Measurements from ENCODE around the gene SLC23A3. TPM values are rescaled to one million over a fixed set of nuclear protein-coding genes. Genes with fewer than 3 reads are reported as not detected.
A peak's percentile ranks its signal among the peaks of the same experiment; 100 is the strongest.

Gene SLC23A3
- polyA plus RNA-seq, 3 donors = 1.1 TPM; not detected in 2

DNA sequence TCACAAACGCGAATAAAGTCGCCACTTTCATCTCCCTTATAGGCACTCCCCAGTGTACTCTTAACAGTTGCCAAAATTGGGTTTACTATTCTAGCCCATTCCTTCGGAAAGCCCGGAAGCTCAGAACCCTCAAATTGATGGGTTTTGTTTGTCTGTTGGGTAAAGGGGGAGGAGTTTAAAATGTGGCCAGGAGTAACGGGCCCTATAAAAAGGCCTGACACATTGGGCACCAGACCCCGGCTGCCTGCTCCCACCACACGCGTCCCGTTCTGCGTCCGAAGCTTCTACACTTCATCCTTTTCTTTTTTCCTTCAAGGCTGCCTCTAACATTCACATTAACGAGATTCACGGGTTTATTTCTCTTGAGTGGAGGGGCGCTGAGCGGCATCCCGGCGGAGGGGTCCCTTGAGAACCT is 10.1 kb downstream of the SLC23A3 start:
- H3K4me3 ChIP-seq (replicated peaks in 1 of 3; ENCODE audit: low read depth in 2 of 3, low read length in 3 of 3) = peak overlapping the region in 2 of 3 experiments; percentile 80 to 87
- no peaks in the 10 kb centered on the region for H3K27me3 ChIP-seq (ENCODE audit: control insufficient read depth in 2 of 2, insufficient read depth in 2 of 2, low read length in 2 of 2)
- H3K4me3 Mint-ChIP-seq = peak overlapping the region; percentile 93
- no peak for TF ChIP-seq CTCF (IDR thresholded peaks at IDR 0.05)
- H3K4me1 ChIP-seq (ENCODE audit: control insufficient read depth in 1 of 2, insufficient read depth in 2 of 2, low read length in 2 of 2) = peaks cover 15 to 18% of the 10 kb centered on the region in 2 donors
- no peaks in the 10 kb centered on the region for H3K9me3 ChIP-seq (replicated peaks in 1 of 2; ENCODE audit: control insufficient read depth in 1 of 2, insufficient read depth in 1 of 2, low read length in 2 of 2)
- WGBS (ENCODE audit: insufficient coverage) = 10% methylated on average over 7 of the region's 18 CpGs
- H3K27me3 Mint-ChIP-seq (ENCODE audit: low read depth in 3 of 3) = peaks cover 0 to 4% (median 2%) of the 10 kb centered on the region in 3 donors
- H4K20me1 ChIP-seq (ENCODE audit: insufficient read depth, low read length) = no peaks in the 10 kb centered on the region
- intact Hi-C loops (cut with micrococcal nuclease) = loop anchor here (2.0 to 10.0 kb wide), 6 partner anchors 51 to 335 kb away; partner anchors contain the start of genes CRYBA2 (in 1 of the 2), DNPEP (in 1 of the 2) and GMPPA (in 1 of the 2)
- H3K9me3 Mint-ChIP-seq = no peaks in the 10 kb centered on the region
- peaks cover 17% of the 10 kb centered on the region for H3K4me1 Mint-ChIP-seq
- peak overlapping the region; percentile 68 for H3K9ac ChIP-seq (ENCODE audit: insufficient read depth, low read length, poor library complexity, severe bottlenecking)
- peak overlapping the region; percentile 71 to 81 for H3K27ac ChIP-seq (ENCODE audit: low read depth in 1 of 2, low read length in 2 of 2)
- H3K79me2 ChIP-seq (ENCODE audit: insufficient read depth, low read length) = no peaks in the 10 kb centered on the region
- peak overlapping the region; percentile 79 for H3K4me2 ChIP-seq (replicated peaks; ENCODE audit: extremely low read depth, low read length, poor library complexity, severe bottlenecking)
- peaks cover 25 to 29% of the 10 kb centered on the region in 2 donors for H3K36me3 Mint-ChIP-seq
- H3K27ac Mint-ChIP-seq = peak overlapping the region in 6 of 7 donors; percentile 87 to 97 (median 94)
- peak overlapping the region; percentile 80 for H2AFZ ChIP-seq (ENCODE audit: insufficient read depth, low read depth, low read length, poor library complexity, severe bottlenecking)
- peaks cover 12 to 21% of the 10 kb centered on the region in 2 donors for H3K36me3 ChIP-seq (replicated peaks in 1 of 2; ENCODE audit: control insufficient read depth in 1 of 2, insufficient read depth in 2 of 2, low read length in 2 of 2)
- DNase-seq = no peak

- H3K79me2 ChIP-seq (ENCODE audit: insufficient read depth, low read length) = no peaks in the 10 kb centered on the region
- intact Hi-C loops (cut with micrococcal nuclease) = loop anchor here in 1 of 2 donors (10.0 kb wide), 1 partner anchor 164 kb away; the partner anchor contains the start of gene CRYBA2
- H3K9ac ChIP-seq (ENCODE audit: insufficient read depth, low read length, poor library complexity, severe bottlenecking) = no peak overlapping the region
- H3K36me3 ChIP-seq (replicated peaks in 1 of 2; ENCODE audit: control insufficient read depth in 1 of 2, insufficient read depth in 2 of 2, low read length in 2 of 2) = peaks cover 22 to 30% of the 10 kb centered on the region in 2 donors
- H3K4me3 ChIP-seq (replicated peaks in 1 of 3; ENCODE audit: low read depth in 2 of 3, low read length in 3 of 3) = no peak overlapping the region
- Mint-ChIP-seq H3K9me3 (no peaks in the 10 kb centered on the region), H3K4me3 (no peak overlapping the region), H3K27me3 (ENCODE audit: low read depth in 3 of 3) (peaks cover 0 to 3% (median 2%) of the 10 kb centered on the region in 3 donors), H3K4me1 (peaks cover 17% of the 10 kb centered on the region), H3K27ac (no peak overlapping the region), H3K36me3 (peaks cover 28 to 39% of the 10 kb centered on the region in 2 donors)
- H3K4me2 ChIP-seq (replicated peaks; ENCODE audit: extremely low read depth, low read length, poor library complexity, severe bottlenecking) = no peak overlapping the region
- no peaks in the 10 kb centered on the region for H3K9me3 ChIP-seq (replicated peaks in 1 of 2; ENCODE audit: control insufficient read depth in 1 of 2, insufficient read depth in 1 of 2, low read length in 2 of 2)
- H3K27ac ChIP-seq (ENCODE audit: low read depth in 1 of 2, low read length in 2 of 2) = no peak overlapping the region
- no peak for TF ChIP-seq CTCF (IDR thresholded peaks at IDR 0.05)
- no peaks in the 10 kb centered on the region for H4K20me1 ChIP-seq (ENCODE audit: insufficient read depth, low read length)
- no peaks in the 10 kb centered on the region for H3K27me3 ChIP-seq (ENCODE audit: control insufficient read depth in 2 of 2, insufficient read depth in 2 of 2, low read length in 2 of 2)
- H3K4me1 ChIP-seq (ENCODE audit: control insufficient read depth in 1 of 2, insufficient read depth in 2 of 2, low read length in 2 of 2) = peaks cover 15 to 18% of the 10 kb centered on the region in 2 donors
- no peak for DNase-seq
- WGBS (ENCODE audit: insufficient coverage) = no CpG with 5 or more reads among the region's 3 CpGs
- no peak overlapping the region for H2AFZ ChIP-seq (ENCODE audit: insufficient read depth, low read depth, low read length, poor library complexity, severe bottlenecking)
Measured at GRCh38 chr2:219158586-219158985, 11.2 kb downstream of the SLC23A3 start.
